Uterus (tissue), 2 donors: ENCODE measurements around the gene CFAP251.
"Not testable (repeated sequence)": the region's sequence is repeated elsewhere in the genome, so short reads cannot be mapped to it uniquely, and the experiment has no call there.

Experiments used
- POLR2A ChIP-seq, 2 donors: fragments of 450-650 bp; IDR thresholded peaks; one replicate each; pipeline ENCODE4 v1.6.1; 2016; ENCODE audit warnings: antibody characterized with exemption in 2 of 2, mild to moderate bottlenecking in 1 of 2, moderate library complexity in 1 of 2
- TF ChIP-seq, protein P1 (sequence below), 4 experiments: fragments of 200-600 bp in 2 of 4; fragments of 450-650 bp in 2 of 4; sonication (generic) in 2 of 4; IDR thresholded peaks; one replicate each; pipeline ENCODE4 v1.5.1; 2016 to 2019; ENCODE audit warnings: antibody characterized with exemption in 4 of 4, mild to moderate bottlenecking in 2 of 4, moderate library complexity in 1 of 4

DNA sequence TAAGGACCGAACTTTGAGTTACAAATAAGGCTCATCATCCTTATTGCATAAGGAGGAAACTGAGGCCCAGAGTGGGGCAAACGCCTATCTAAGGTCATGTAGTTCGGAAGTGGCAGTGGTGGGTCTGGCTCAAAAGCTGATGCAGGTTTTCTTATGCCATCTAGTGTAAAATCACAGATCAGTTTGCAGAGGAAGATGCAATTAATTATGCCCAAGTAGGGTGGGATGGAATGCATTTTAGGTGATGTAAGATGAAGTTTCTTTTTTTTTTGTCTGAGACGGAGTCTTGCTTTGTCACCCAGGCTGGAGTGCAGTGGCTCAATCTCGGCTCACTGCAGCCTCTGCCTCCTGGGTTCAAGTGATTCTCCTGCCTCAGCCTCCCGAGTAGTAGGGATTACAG, 28.7 kb upstream of the CFAP251 start:
- TF ChIP-seq, protein P1, sequence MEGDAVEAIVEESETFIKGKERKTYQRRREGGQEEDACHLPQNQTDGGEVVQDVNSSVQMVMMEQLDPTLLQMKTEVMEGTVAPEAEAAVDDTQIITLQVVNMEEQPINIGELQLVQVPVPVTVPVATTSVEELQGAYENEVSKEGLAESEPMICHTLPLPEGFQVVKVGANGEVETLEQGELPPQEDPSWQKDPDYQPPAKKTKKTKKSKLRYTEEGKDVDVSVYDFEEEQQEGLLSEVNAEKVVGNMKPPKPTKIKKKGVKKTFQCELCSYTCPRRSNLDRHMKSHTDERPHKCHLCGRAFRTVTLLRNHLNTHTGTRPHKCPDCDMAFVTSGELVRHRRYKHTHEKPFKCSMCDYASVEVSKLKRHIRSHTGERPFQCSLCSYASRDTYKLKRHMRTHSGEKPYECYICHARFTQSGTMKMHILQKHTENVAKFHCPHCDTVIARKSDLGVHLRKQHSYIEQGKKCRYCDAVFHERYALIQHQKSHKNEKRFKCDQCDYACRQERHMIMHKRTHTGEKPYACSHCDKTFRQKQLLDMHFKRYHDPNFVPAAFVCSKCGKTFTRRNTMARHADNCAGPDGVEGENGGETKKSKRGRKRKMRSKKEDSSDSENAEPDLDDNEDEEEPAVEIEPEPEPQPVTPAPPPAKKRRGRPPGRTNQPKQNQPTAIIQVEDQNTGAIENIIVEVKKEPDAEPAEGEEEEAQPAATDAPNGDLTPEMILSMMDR (IDR thresholded peaks at IDR 0.05), result not testable (repeated sequence)
- not testable (repeated sequence) for TF ChIP-seq POLR2A (IDR thresholded peaks at IDR 0.05)
